Measurements from ENCODE around the gene C19orf67.

DNA sequence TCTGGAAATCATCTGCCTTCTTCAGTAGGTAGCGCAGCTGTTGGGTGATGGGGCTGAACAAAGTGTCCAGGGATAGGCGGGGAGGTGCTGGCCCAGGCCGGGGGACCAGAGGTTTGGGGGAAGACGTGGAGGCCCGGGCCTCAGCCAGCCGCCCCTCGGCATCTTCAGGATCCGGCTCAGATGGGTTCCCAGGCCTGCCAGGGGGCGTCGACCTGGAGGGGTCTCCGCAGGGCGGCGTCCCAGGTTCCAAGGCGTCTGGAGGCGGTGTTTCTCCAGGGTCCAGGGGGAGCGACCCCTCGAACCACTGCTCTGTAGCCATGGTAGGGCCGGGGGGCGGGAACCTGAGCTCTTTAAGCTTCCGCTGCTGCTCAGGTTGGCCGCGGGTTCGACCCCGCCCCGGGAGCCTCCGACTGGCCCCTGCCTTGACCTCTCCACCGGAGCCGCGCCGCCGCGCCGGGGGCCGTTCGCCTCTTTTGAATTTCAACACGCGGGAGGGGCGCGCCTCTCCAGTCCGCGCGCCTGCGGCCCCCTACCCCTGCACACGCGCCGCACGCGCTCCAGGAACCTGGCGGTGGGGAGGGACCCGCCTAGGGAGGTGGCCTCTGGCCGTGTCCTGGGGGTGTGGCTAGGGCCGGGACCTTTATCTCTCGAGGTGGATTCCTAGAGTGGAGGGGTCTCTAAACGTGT lies at the start of gene C19orf67:
- no peak for TF ChIP-seq POLR2A (IDR thresholded peaks at IDR 0.05)
- TF ChIP-seq, protein P1, sequence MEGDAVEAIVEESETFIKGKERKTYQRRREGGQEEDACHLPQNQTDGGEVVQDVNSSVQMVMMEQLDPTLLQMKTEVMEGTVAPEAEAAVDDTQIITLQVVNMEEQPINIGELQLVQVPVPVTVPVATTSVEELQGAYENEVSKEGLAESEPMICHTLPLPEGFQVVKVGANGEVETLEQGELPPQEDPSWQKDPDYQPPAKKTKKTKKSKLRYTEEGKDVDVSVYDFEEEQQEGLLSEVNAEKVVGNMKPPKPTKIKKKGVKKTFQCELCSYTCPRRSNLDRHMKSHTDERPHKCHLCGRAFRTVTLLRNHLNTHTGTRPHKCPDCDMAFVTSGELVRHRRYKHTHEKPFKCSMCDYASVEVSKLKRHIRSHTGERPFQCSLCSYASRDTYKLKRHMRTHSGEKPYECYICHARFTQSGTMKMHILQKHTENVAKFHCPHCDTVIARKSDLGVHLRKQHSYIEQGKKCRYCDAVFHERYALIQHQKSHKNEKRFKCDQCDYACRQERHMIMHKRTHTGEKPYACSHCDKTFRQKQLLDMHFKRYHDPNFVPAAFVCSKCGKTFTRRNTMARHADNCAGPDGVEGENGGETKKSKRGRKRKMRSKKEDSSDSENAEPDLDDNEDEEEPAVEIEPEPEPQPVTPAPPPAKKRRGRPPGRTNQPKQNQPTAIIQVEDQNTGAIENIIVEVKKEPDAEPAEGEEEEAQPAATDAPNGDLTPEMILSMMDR (IDR thresholded peaks at IDR 0.05): no peak
